ENCODE results near the gene GNG4.

The GNG4 gene

DNA sequence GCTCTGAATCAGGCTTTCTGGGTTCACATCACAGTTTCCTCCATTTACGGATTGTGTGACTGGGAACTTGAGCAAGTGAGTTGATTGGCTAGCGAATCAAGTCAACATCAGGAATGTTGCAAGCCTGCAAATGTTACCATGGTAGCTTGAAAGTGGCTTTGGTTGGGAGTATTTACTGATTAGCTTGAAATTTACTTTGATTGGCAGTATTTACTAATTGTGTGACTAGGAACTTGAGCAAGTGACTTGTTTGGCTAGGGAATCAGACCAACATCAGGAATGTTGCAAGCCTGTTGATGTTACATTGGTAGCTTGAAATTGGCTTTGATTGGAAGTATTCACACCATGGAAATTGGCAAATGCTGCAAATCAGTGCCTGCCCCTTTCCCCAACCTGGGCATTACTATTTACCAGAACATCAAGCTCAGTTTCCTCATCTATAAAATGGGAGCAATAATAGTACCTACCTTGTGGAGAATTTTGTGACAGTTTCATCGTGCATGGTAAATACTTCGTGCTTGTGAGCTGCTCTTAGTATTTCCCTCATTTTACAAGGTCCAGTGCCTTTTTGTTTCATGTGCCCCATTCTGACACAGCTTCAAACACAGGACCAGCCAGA lies 122.3 kb downstream of the GNG4 start:
- DNase-seq (ENCODE audit: low spot score), result no peak

GRCh38 chr1:235525314-235525713 lies 124.3 kb downstream of the GNG4 start:
- DNase-seq (ENCODE audit: low spot score), result no peak

DNA sequence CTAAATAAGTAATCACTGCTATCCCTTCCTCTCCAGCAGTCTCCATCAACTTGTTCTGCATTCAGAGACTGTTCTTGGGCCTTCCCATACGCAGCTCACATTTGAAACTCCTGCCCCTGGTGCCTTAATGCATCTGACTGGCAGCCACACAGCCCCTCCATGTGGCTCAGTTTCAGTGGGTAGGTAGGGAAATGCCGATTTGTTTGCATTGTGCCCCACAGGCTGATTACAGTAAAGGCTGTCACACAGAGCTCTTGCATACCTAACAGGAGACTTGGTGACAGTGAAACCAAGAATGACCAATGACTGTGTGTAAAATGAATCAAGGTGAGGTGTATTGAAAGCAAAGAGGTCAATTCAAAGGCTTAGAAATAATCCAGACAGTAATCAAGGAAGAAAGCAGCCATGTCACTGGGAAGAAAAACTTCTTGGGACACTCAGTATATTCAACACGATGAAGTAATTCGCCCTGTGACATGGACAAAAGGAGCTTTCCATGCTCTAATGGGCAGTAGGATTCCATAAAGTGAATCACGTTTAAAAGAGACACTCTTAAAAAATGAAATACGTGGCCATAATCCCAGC lies 132.6 kb downstream of the GNG4 start:
- no peak for DNase-seq (ENCODE audit: low spot score)

DNA sequence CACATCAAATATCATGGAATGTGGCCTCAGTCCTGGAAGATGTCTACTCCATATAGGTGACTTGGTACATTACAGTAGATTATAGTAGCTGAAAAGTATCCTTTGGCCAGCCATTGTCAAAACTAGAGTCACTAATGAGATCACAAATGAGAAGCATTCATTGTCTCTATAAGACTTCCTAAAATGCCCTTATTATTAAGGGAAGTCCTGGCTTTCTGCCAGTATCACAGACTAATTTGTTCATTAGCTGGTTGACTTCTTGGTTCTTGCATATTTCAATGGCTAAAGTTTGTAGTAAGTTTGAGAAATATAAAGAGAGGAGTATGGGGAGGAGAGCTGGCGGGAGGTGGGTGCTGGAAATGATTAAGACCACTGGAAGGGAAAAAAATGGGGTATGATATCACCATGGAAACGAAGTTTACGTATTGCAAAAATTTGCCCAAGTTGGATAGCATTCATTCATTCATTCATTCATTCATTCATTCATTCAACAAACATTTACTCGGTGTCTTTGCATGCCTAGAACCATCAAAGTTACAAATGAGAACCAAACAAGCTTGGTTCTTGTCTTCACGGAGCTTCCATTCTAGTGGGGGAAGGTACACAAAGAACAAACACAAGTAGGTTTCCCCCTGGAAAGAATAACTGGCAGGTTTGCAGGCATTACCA lies 133.6 kb downstream of the GNG4 start:
- DNase-seq (ENCODE audit: low spot score), result no peak

DNA sequence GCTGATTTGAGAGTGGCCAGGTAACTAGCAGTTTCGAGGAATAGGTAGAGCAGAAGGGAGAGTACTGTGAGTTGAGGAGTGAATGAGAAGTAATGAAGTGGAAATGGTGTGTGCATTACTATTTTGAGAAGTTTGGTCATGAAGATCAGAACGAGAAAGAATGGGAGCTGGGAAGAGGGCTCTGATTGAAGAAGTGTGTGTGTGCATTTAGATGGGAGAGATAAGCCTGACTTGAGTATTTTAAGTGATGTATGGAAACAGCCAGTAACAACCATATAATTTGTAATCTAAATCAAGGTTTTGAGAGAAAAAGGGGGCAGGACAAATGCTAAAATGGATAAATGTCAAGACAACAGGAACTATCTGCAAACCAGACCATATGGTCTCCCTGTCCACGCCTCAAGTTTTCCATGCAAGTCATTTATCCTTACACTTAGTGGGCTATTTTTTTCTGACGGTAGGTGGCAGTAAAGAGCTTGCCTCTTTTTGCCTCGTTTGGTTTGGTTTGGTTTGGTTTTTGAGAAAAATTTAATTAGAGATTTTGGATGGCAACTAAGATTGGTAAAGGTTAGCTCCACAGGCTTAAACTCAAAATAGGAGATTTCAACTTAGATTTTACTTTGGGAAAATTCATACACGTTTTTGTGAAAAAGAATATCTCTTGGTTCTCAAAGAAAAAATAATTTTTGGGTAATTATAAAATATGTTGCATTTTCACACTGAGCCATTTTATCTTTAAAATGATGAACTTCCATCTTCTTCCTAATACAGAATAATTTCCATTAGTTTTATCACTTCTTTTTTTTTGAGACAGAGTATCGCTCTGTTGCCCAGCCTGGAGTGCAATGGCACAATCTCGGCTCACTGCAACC lies 135.9 kb downstream of the GNG4 start:
- peak; percentile 47 for DNase-seq (ENCODE audit: low spot score)

DNA sequence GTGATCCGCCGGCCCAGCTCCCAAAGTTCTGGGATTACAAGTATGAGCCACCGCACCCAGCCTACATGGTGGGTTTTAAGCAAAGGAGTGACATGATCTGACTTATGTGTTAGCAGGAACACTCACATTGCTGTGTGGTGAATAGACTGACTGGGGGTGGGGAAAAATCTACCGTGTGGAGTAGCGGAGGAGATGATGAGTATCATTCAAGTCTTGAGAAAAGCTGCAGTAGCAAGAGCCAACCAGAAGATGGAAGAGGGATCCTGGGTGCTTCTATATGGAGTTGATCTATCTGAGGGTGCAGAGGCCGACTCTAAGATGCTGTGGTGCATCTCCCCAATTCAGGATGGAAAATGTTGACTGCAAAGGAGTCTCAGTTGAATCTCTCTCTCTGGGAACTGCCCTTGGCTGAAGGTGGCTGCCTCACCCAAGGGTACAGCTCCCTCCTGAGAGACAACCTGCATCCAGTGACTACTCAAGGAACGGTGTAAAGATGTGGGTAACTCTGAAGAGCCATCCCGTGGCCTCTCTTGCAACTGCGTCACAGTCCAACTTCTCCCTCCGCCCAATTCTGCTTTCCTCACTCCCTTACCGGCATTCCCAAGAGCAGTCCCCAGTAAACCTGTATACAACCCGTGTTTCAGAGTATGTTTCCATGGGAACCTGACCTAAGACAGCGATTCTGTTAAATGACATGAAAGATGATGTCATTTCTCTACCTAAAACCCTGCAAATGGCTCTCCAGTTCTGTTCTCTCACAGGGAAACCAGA lies 137.9 kb downstream of the GNG4 start:
- DNase-seq (ENCODE audit: low spot score), result no peak

DNA sequence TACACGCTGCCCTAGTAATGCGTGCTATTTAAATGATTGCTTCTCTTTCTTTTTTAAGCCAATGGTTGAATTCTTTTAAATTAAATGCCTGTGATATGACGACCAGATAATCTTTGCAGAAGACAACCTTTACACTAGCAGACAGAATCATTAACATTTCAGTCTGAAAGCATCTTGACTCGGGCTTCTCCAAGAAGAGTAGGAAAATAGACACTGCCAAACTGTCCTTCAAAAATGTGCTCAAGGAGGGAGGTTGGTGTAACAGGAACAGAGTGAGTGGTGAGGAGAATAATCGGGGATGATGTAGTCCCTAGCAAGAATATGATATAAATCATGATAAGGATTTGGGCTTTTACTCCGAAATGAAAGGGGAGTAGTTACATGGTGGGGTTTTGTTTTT lies 138.8 kb downstream of the GNG4 start:
- no peak for DNase-seq (ENCODE audit: low spot score)

GRCh38 chr1:235507623-235508022 lies 142.0 kb downstream of the GNG4 start:
- DNase-seq (ENCODE audit: low spot score), result no peak

DNA sequence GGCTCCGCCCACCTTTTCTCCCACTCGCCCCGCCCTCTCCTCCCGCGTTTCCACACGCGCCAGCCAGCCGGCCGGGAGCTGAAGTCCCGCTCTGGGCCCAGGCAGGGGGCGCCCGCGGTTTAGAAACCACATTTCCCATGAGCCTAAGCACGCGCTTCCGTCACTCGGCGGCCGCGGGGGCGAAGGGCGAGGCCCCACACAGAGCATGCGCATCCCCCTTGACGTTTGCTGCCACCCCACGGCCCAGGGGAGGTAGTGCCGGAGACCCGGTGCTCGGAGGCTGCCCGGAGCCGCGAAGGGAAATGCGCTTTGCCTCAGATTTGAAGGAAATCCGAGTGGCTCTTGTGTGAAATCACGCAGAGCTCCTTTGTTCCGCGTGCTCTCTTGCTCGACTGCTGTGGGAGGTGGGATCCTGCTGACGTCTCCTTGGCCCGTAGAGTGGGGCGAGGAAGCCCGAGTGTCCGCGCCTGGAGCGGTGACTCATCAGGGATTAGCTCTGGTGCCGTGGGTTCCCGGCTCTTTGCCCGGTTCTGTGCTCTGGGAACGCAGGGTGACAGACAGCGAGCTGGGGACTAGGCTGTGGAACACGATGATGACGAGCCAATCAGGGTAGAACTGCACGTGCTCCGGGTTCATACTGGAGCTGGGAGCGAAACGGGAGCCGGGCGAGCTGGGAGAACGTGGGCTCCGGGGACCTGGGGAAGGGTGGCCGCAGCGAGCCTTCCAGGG lies 144.9 kb downstream of the GNG4 start:
- DNase-seq (ENCODE audit: low spot score), result peak; percentile 99

- no peak for DNase-seq (ENCODE audit: low spot score)
These were observed 145.5 kb downstream of the GNG4 start, which contains the start of gene B3GALNT2 for GRCh38 chr1:235504122-235504493. TSS of gene B3GALNT2 (minus strand) at chr1:235504452. CDS start at chr1:235504252, 200 bp downstream.

GRCh38 chr1:235503403-235504121 lies 146.0 kb downstream of the GNG4 start:
- peak; percentile 62 for DNase-seq (ENCODE audit: low spot score)

DNA sequence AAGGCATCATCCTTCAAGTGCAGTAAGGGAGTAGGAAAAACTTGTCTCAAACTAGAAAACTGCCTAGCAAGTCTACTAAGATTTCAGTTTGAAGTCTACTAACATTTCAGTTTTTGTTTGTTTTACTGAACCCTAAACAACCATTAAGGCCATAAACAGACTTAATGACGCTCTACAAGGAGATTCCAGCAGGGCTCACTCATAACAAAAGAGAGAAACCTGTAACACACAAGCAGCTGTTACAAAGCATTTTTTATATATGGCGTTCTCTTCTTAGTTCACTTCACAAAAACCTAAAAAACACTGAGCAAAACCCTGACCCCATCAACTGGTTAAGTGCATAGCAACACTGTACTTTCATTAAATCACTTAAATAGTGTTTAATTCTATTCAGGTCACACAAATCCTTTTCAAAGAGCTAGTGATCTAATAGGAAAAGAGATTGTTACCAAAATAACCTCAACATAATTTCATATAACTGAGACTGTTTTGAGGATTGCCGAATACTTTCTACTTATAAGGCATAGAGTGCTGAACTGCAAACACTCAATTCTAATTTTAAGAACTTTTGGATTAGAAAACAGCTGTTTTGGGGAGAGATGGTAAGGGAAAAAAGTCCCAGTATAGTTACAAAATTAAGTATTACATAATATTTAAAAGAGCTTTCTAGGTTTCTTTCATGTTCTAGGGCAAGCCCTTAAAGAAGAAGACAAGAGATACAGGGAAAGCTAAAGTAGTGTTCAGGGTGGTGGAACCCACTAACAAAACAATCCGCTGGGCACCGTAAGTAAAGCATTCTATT lies 146.8 kb downstream of the GNG4 start:
- DNase-seq (ENCODE audit: low spot score), result no peak

DNA sequence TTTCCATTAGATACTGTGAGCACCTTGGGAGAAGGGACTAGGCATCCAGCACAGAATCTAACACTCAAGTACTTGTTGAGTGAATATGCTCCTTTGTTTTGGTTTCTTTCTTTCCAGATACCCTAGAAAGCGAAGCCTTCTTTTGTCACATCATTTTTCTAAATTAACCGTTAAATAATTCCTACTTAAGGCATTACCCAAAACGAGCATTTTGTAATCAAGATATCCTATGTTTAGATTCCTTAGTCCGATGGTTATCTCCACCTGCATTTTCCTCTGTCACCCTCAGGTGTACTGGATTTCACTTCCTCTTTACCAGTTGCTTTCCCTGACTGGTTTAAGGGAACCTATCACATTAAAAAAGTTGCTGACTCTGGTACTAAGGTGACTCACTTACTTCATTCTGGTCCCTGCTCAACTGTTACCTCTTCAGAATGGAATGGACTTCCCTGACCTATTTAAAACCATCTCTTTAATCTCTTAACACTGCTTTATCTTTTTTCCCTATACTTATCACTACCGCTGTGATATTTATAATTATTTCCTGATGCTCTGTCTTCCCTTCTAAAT lies 148.5 kb downstream of the GNG4 start:
- DNase-seq (ENCODE audit: low spot score), result no peak
